Measurements from ENCODE around the gene TTC36. TPM values are rescaled to one million over a fixed set of nuclear protein-coding genes. Genes with fewer than 3 reads are reported as not detected.

The TTC36 gene
- total RNA-seq, 1 experiment from 2014 or later, result 0.86 TPM

Other genes starting within 250 kb of the TTC36 start
- gene CD3E, start 222.7 kb upstream of the TTC36 start, total RNA-seq (2014; rRNA removed), result not detected in 2 replicates
- not detected in 2 replicates for gene CD3D, start 184.8 kb upstream of the TTC36 start, total RNA-seq (2014; rRNA removed)
- not detected in 2 replicates for gene CD3G, start 183.1 kb upstream of the TTC36 start, total RNA-seq (2014; rRNA removed)
- 41.7 and 48.5 TPM in 2 replicates for gene UBE4A, start 167.9 kb upstream of the TTC36 start, total RNA-seq (2014; rRNA removed)
- gene ATP5MG, start 125.9 kb upstream of the TTC36 start, total RNA-seq (2014; rRNA removed), result 31.6 and 42.5 TPM in 2 replicates
- gene KMT2A, start 91.0 kb upstream of the TTC36 start, total RNA-seq (2014; rRNA removed), result 26.5 and 28.1 TPM in 2 replicates
- gene TMEM25, start 3.7 kb downstream of the TTC36 start, total RNA-seq (2014; rRNA removed), result 4.6 and 14.1 TPM in 2 replicates
- 47.0 and 75.3 TPM in 2 replicates for gene IFT46, start 38.5 kb downstream of the TTC36 start, total RNA-seq (2014; rRNA removed)
- gene ARCN1, start 44.9 kb downstream of the TTC36 start, total RNA-seq (2014; rRNA removed), result 149 and 156 TPM in 2 replicates
- 79.0 and 88.7 TPM in 2 replicates for gene PHLDB1, start 80.1 kb downstream of the TTC36 start, total RNA-seq (2014; rRNA removed)
- not detected in 2 replicates for gene TREH, start 152.2 kb downstream of the TTC36 start, total RNA-seq (2014; rRNA removed)